CD8-positive, alpha-beta memory T cell (primary cell): ENCODE data around the gene EMC9. TPM values are rescaled to one million over a fixed set of nuclear protein-coding genes. Genes with fewer than 3 reads are reported as not detected.
A peak's percentile ranks its signal among the peaks of the same experiment; 100 is the strongest.
"Not testable (repeated sequence)": the region's sequence is repeated elsewhere in the genome, so short reads cannot be mapped to it uniquely, and the experiment has no call there.

Source experiments
- CTCF ChIA-PET: fragments of 350-600 bp; sonication (Branson Sonifier 250); formaldehyde crosslinking; loops from one replicate; lab custom pipeline; 2021; ENCODE audit warnings: antibody characterized with exemption; lab: Charles Lee
- POLR2A ChIA-PET: fragments of 350-600 bp; sonication (Branson Sonifier 250); formaldehyde crosslinking; loops from one replicate; lab custom pipeline; 2021; ENCODE audit warnings: antibody characterized with exemption; lab: Charles Lee
- DNase-seq, 5 donors: peaks; one replicate each; pipeline versions ENCODE4 v3.0.0 to v3.0.0-alpha.2; 2020 to 2022; ENCODE audit warnings: mixed read lengths in 1 of 5
- H3K27ac ChIP-seq: one replicate; pipeline ENCODE4 v1.7.0; 2013; ENCODE audit warnings: low read depth, mild to moderate bottlenecking, low read length, moderate library complexity
- H3K27me3 ChIP-seq: 2 replicates; pipeline ENCODE4 v1.7.0; 2013; ENCODE audit warnings: low read length, mild to moderate bottlenecking; ENCODE audit not compliant: insufficient read depth, poor library complexity, severe bottlenecking
- H3K36me3 ChIP-seq: 2 replicates; pipeline ENCODE4 v1.7.0; 2013; ENCODE audit warnings: mild to moderate bottlenecking, low read length, moderate library complexity; ENCODE audit not compliant: insufficient read depth
- H3K4me1 ChIP-seq: 2 replicates; pipeline ENCODE4 v1.7.0; 2013; ENCODE audit warnings: mild to moderate bottlenecking, low read length, moderate library complexity; ENCODE audit not compliant: insufficient read depth
- H3K4me3 ChIP-seq: 2 replicates; pipeline ENCODE4 v1.7.0; 2013; ENCODE audit warnings: mild to moderate bottlenecking, low read length
- H3K9me3 ChIP-seq: 2 replicates; pipeline ENCODE4 v1.7.0; 2013; ENCODE audit warnings: mild to moderate bottlenecking, low read length
- H3K27ac Mint-ChIP-seq, 8 donors: one replicate each; pipeline ENCODE4 v1.8.0; 2020 to 2021; ENCODE audit warnings: mixed read lengths in 8 of 8, mild to moderate bottlenecking in 6 of 8, inconsistent platforms in 3 of 8, moderate library complexity in 3 of 8
- H3K27me3 Mint-ChIP-seq, 2 donors: one replicate each; pipeline ENCODE4 v1.8.0; 2020 to 2021; ENCODE audit warnings: mixed read lengths in 2 of 2, mild to moderate bottlenecking in 1 of 2, moderate library complexity in 1 of 2
- H3K36me3 Mint-ChIP-seq, 3 donors: one replicate each; pipeline ENCODE4 v1.8.0; 2020 to 2021; ENCODE audit warnings: mixed read lengths in 3 of 3, inconsistent platforms in 1 of 3, mild to moderate bottlenecking in 1 of 3
- H3K4me1 Mint-ChIP-seq, 3 donors: one replicate each; pipeline ENCODE4 v1.8.0; 2020 to 2021; ENCODE audit warnings: mixed read lengths in 3 of 3, inconsistent platforms in 1 of 3, mild to moderate bottlenecking in 1 of 3
- H3K4me3 Mint-ChIP-seq, 7 donors: one replicate each; pipeline ENCODE4 v1.8.0; 2020 to 2021; ENCODE audit warnings: mixed read lengths in 7 of 7, mild to moderate bottlenecking in 6 of 7, moderate library complexity in 4 of 7, inconsistent platforms in 2 of 7
- H3K9me3 Mint-ChIP-seq, 5 donors: one replicate each; pipeline ENCODE4 v1.8.0; 2020 to 2022; ENCODE audit warnings: mixed read lengths in 5 of 5, mild to moderate bottlenecking in 3 of 5, moderate library complexity in 2 of 5, inconsistent platforms in 1 of 5
- polyA plus RNA-seq: library from polyadenylated mRNA; unstranded; fragments of 300-500 nt; fragmentation: Illumina TruSeq; gene quantifications from one replicate; pipeline ENCODE4 v1.2.3, GENCODE V29; 2021
- total RNA-seq, 2 experiments: library from RNA; stranded (reverse); gene quantifications; one replicate each; pipeline ENCODE4 v1.2.3, GENCODE V29; 2021

The EMC9 gene
- total and polyA plus RNA-seq, 3 experiments from 2014 or later: 15.0 to 30.2 (median 28.1) TPM

- no peak for DNase-seq
- H3K36me3 Mint-ChIP-seq: peaks cover 0 to 40% (median 7%) of the 10 kb centered on the region in 3 donors
- peaks cover 39% of the 10 kb centered on the region for H3K4me1 ChIP-seq
- no peaks in the 10 kb centered on the region for H3K27me3 ChIP-seq
- POLR2A ChIA-PET: interaction anchor here (1.8 to 4.6 kb wide), 11 partner anchors 20 to 158 kb away, joined by 6 to 58 read pairs (median 22); partner anchors contain the start of genes CHMP4A, EMC9, IRF9 and PCK2
- peak overlapping the region; percentile 96 to 100 (median 98) for H3K4me3 Mint-ChIP-seq
- no peaks in the 10 kb centered on the region for H3K9me3 ChIP-seq
- H3K27ac ChIP-seq: peak overlapping the region; percentile 98
- CTCF ChIA-PET: interaction anchor here (0.8 to 4.4 kb wide), 10 partner anchors 9 to 194 kb away, joined by 3 to 34 read pairs (median 7); partner anchors contain the start of genes CIDEB, IRF9, PSME1 and PSME2
- peaks cover 0 to 5% of the 10 kb centered on the region in 2 donors for H3K27me3 Mint-ChIP-seq
- H3K4me3 ChIP-seq: peak overlapping the region; percentile 99
- H3K27ac Mint-ChIP-seq: peak overlapping the region; percentile 98 to 100 (median 99)
- H3K4me1 Mint-ChIP-seq: peaks cover 35 to 44% (median 41%) of the 10 kb centered on the region in 3 donors
- H3K36me3 ChIP-seq: peaks cover 13% of the 10 kb centered on the region
- H3K9me3 Mint-ChIP-seq: no peaks in the 10 kb centered on the region
Measured at GRCh38 chr14:24113379-24113800, 28.0 kb downstream of the EMC9 start.

- Histone ChIP-seq H3K4me3 (no peak overlapping the region), H3K27ac (no peak overlapping the region), H3K9me3 (no peaks in the 10 kb centered on the region), H3K36me3 (no peaks in the 10 kb centered on the region), H3K4me1 (peaks cover 18% of the 10 kb centered on the region), H3K27me3 (no peaks in the 10 kb centered on the region)
- Mint-ChIP-seq H3K4me3 (peak overlapping the region in 1 of 7 donors; percentile 16), H3K27ac (peak overlapping the region in 4 of 8 donors; percentile 48 to 84 (median 72)), H3K4me1 (peaks cover 16 to 23% (median 17%) of the 10 kb centered on the region in 3 donors), H3K27me3 (peaks cover 0 to 5% of the 10 kb centered on the region in 2 donors), H3K9me3 (no peaks in the 10 kb centered on the region), H3K36me3 (peaks cover 0 to 16% (median 0%) of the 10 kb centered on the region in 3 donors)
- DNase-seq: no peak
- ChIA-PET CTCF (interaction anchor here (0.7 to 11.6 kb wide), 10 partner anchors 17 to 478 kb away, joined by 3 to 185 read pairs (median 21); partner anchors contain the start of genes EMC9, IRF9, PCK2 and PSME1), POLR2A (interaction anchor here (0.5 to 2.9 kb wide), 4 partner anchors 16 to 132 kb away, joined by 3 to 26 read pairs (median 4); partner anchors contain the start of genes PCK2, RNF31 and TINF2)
Measured at GRCh38 chr14:24110523-24110922, 30.9 kb downstream of the EMC9 start.

- Histone ChIP-seq H3K9me3 (no peaks in the 10 kb centered on the region), H3K4me1 (peaks cover 16% of the 10 kb centered on the region), H3K27me3 (no peaks in the 10 kb centered on the region), H3K4me3 (no peak overlapping the region), H3K27ac (no peak overlapping the region), H3K36me3 (no peaks in the 10 kb centered on the region)
- H3K27me3 Mint-ChIP-seq: peaks cover 0 to 5% of the 10 kb centered on the region in 2 donors
- peaks cover 12 to 18% (median 12%) of the 10 kb centered on the region in 3 donors for H3K4me1 Mint-ChIP-seq
- no peak for DNase-seq
- POLR2A ChIA-PET: interaction anchor here (0.5 to 2.9 kb wide), 6 partner anchors 16 to 132 kb away, joined by 3 to 26 read pairs (median 6); partner anchors contain the start of genes EMC9, PCK2 and TINF2
- no peak overlapping the region for H3K4me3 Mint-ChIP-seq
- CTCF ChIA-PET: interaction anchor here (0.7 to 11.6 kb wide), 17 partner anchors 8 to 478 kb away, joined by 3 to 185 read pairs (median 6); partner anchors contain the start of genes CHMP4A, EMC9, IRF9 and PCK2
- H3K9me3 Mint-ChIP-seq: no peaks in the 10 kb centered on the region
- H3K27ac Mint-ChIP-seq: peak overlapping the region in 3 of 8 donors; percentile 50 to 84 (median 69)
- peaks cover 0 to 14% (median 0%) of the 10 kb centered on the region in 3 donors for H3K36me3 Mint-ChIP-seq
Measured at GRCh38 chr14:24110060-24110459, 31.3 kb downstream of the EMC9 start.

- Mint-ChIP-seq H3K27me3 (no peaks in the 10 kb centered on the region), H3K4me1 (peaks cover 9 to 14% (median 10%) of the 10 kb centered on the region in 3 donors), H3K4me3 (peak overlapping the region in 2 of 7 donors; percentile 4 to 56), H3K9me3 (no peaks in the 10 kb centered on the region), H3K36me3 (peaks cover 0 to 14% (median 2%) of the 10 kb centered on the region in 3 donors), H3K27ac (peak overlapping the region; percentile 79 to 97 (median 94))
- H3K27me3 ChIP-seq: no peaks in the 10 kb centered on the region
- no peak overlapping the region for H3K4me3 ChIP-seq
- peaks cover 15% of the 10 kb centered on the region for H3K4me1 ChIP-seq
- DNase-seq: no peak
- no peak overlapping the region for H3K27ac ChIP-seq
- peaks cover 6% of the 10 kb centered on the region for H3K36me3 ChIP-seq
- no peaks in the 10 kb centered on the region for H3K9me3 ChIP-seq
- ChIA-PET POLR2A (interaction anchor here (0.7 to 2.9 kb wide), 7 partner anchors 14 to 1342 kb away, joined by 3 to 26 read pairs (median 5); partner anchors contain the start of genes PCK2 and PSME2), CTCF (interaction anchor here (0.6 to 11.6 kb wide), 38 partner anchors 8 to 476 kb away, joined by 3 to 185 read pairs (median 6); partner anchors contain the start of genes CARMIL3, DHRS4L2, EMC9 and FITM1)
Measured at GRCh38 chr14:24108336-24108874, 33.0 kb downstream of the EMC9 start.

GRCh38 chr14:24106672-24107271 lies 34.6 kb downstream of the EMC9 start:
- CTCF ChIA-PET: interaction anchor here (0.8 to 11.6 kb wide), 10 partner anchors 8 to 191 kb away, joined by 3 to 185 read pairs (median 4); partner anchors contain the start of genes DCAF11, IRF9, NRL and PCK2
- Histone ChIP-seq H3K27ac (no peak overlapping the region), H3K27me3 (no peaks in the 10 kb centered on the region), H3K4me1 (peaks cover 12% of the 10 kb centered on the region), H3K36me3 (peaks cover 6% of the 10 kb centered on the region), H3K4me3 (no peak overlapping the region), H3K9me3 (no peaks in the 10 kb centered on the region)
- H3K27ac Mint-ChIP-seq: peak overlapping the region in 1 of 8 donors; percentile 26
- H3K36me3 Mint-ChIP-seq: peaks cover 3 to 26% (median 5%) of the 10 kb centered on the region in 3 donors
- H3K27me3 Mint-ChIP-seq: no peaks in the 10 kb centered on the region
- no peaks in the 10 kb centered on the region for H3K9me3 Mint-ChIP-seq
- no peak overlapping the region for H3K4me3 Mint-ChIP-seq
- DNase-seq: no peak
- POLR2A ChIA-PET: no interaction called here
- peaks cover 8 to 14% (median 9%) of the 10 kb centered on the region in 3 donors for H3K4me1 Mint-ChIP-seq

- H3K36me3 ChIP-seq, H3K4me3 Mint-ChIP-seq, H3K27ac ChIP-seq, H3K9me3 Mint-ChIP-seq, H3K4me3 ChIP-seq, H3K27me3 ChIP-seq, DNase-seq, H3K27ac Mint-ChIP-seq, POLR2A ChIA-PET, H3K9me3 ChIP-seq, H3K27me3 Mint-ChIP-seq: not testable (repeated sequence)
- H3K4me1 Mint-ChIP-seq: peaks cover 8 to 14% (median 9%) of the 10 kb centered on the region in 3 donors
- peaks cover 3 to 34% (median 8%) of the 10 kb centered on the region in 3 donors for H3K36me3 Mint-ChIP-seq
- CTCF ChIA-PET: interaction anchor here (1.3 to 11.6 kb wide), 3 partner anchors 12 to 55 kb away, joined by 4 to 185 read pairs (median 114); partner anchors contain the start of genes IRF9 and PCK2
- peaks cover 12% of the 10 kb centered on the region for H3K4me1 ChIP-seq
Measured at GRCh38 chr14:24105609-24106239, 35.7 kb downstream of the EMC9 start.

GRCh38 chr14:24103451-24103850 lies 37.9 kb downstream of the EMC9 start:
- POLR2A ChIA-PET: no interaction called here
- Histone ChIP-seq H3K36me3 (peaks cover 6% of the 10 kb centered on the region), H3K27me3 (no peaks in the 10 kb centered on the region), H3K4me1 (peaks cover 1% of the 10 kb centered on the region), H3K9me3 (no peaks in the 10 kb centered on the region), H3K4me3 (no peak overlapping the region), H3K27ac (no peak overlapping the region)
- DNase-seq: no peak
- peaks cover 3 to 54% (median 13%) of the 10 kb centered on the region in 3 donors for H3K36me3 Mint-ChIP-seq
- H3K4me3 Mint-ChIP-seq: no peak overlapping the region
- H3K27ac Mint-ChIP-seq: peak overlapping the region in 1 of 8 donors; percentile 50
- H3K4me1 Mint-ChIP-seq: peaks cover under 1 to 4% (median 2%) of the 10 kb centered on the region in 3 donors
- H3K27me3 Mint-ChIP-seq: no peaks in the 10 kb centered on the region
- CTCF ChIA-PET: interaction anchor here (0.9 to 11.6 kb wide), 2 partner anchors 10 to 52 kb away, joined by 3 to 185 read pairs; partner anchors contain the start of genes CARMIL3 and PCK2
- no peaks in the 10 kb centered on the region for H3K9me3 Mint-ChIP-seq
